ENCODE measurements around the gene TMEM232.

TMEM232 gene

DNA sequence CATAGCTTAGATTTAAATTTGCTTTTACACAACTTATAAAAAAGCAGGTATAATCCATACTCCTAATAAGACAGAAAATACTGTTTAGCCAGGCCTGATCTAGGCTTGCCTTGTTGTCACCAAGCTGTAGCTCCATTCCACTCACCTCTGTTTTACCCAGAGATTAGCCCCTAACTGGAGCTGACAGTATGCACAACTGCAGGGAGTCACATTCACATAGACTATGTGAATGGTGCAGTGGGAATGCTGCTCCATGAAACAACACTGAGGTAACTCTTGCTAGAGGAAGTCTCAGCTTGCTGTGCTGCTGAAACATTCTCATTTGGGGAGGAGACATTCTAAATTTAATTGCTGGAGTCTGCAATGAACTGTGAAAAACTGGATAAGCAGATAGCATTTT lies 209.1 kb downstream of the TMEM232 start:
- DNase-seq (ENCODE audit: low spot score): no peak

DNA sequence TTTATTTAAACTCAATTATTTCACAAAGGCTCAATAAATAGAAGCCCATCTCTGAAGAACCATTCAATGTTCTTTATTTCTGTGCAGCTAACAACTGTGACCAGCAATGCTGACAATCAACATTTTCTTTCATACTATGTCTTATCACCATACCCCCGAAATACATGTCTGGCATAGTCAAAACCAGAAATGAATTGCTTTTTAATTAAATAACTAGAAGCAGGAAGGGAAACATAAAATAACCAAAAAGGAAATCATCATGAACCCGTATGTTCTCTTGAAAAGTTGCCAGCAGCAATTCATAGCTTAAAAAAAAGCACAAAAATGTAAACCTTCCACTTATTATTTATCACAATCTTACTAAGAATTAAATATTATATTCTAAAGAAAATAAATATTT lies 212.4 kb downstream of the TMEM232 start:
- DNase-seq (ENCODE audit: low spot score): no peak

DNA sequence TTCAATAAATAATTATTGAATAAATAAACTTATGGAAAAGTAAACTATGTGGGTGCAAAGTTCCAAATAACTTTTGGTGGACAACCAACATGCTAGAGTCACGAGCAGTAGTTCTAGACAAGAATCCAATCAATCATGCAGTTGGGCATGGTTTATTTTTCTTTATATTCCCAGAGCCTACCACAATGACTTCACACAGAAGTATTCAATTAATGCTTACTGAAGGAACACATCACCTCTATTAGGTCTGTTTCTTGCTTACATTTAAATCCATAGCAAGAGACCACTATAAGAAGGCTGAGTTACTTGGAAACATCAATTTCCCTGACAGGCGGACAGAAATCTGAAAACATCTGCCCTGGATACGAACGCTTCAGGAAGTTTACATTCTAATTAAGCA lies 214.2 kb downstream of the TMEM232 start:
- DNase-seq (ENCODE audit: low spot score): no peak

DNA sequence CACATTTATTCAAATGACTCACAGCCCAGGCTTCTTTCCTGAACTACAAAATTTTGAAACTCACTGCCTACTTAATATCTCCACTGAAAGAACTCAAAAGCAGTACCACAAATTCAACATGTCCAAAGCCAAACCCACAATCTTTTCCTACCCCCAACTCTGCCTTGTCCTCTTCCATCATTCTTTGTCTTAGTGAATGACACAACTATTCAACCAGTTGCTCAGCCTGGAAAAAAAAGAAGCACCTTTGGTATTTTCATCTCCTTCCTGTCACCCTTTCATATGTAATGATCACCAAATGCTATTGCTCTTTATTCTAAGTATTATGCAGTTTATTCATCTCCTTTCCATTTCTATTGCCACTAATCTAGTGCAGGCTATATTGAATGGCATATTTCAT lies 216.3 kb downstream of the TMEM232 start:
- DNase-seq (ENCODE audit: low spot score): no peak

DNA sequence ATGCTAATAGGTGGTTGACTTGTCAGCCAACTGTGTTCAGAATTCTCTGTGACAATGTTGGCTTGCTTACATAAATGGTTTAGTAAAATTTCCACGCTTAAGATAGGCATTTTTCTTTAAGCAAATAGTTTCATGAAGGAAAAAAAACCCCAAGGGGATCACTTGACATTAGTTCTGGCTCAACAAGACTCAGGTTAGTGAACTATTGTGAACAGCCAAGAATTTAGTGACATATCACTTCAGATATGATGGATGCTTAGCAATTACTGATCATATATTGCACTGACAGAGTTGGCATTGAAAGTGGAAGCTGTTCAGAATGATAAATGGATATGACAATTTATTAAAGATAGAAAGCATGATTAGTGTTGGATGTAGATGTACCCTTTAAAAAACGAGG lies 218.5 kb downstream of the TMEM232 start:
- DNase-seq (ENCODE audit: low spot score): no peak

DNA sequence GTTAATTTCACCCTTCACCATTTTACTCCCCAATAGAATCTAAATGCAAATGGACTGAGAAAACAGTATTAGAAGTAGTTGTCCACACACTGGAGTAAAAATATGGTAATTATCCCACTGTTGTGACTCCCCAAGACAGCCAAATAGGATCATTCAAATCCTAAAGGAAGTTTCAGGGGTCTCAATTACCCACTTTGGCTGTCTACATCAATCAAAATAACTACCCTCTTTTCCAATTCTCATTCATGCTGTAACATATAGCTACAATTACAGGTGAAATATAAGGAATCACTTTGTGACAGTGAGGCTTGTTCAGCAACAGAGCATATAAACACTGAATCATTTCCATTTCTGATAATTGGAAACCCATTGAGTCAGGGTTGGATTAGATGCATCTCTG lies 220.1 kb downstream of the TMEM232 start:
- DNase-seq (ENCODE audit: low spot score): no peak

DNA sequence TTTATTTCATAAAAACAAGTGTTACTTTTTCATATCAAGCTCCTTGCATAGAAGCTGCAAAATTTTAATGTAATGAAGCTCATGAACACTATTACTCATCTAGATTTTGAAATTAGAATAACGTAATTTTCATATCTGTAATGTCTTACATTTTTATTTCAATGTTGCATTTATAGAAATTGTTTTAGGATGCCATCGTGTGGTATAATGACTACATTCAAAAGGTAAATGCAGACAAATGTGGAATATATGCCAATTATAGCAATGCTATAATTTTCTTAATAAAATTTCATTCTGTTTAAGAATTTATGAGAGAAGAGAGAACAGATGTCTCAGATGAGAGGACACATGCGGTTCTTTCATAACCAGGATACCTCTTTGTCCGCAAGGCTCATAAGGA lies 230.2 kb downstream of the TMEM232 start:
- DNase-seq (ENCODE audit: low spot score): no peak

DNA sequence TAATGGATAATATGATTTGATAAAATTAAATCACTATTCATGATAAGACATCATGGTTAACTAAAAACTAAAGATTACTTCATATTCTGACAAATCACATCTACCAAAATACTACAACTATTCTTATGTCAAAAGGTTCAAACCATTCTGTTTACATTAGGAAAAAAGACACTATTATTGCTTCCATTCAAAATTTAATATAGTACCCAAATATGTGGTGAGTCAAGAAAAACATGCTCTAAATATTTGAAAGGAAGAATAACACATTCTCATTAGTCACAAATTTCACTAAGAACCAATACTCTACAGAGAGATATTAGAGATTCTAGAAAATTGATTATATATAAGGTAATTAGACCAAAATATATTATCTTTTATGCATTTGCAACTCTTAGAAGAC lies 234.0 kb downstream of the TMEM232 start:
- DNase-seq (ENCODE audit: low spot score): no peak

DNA sequence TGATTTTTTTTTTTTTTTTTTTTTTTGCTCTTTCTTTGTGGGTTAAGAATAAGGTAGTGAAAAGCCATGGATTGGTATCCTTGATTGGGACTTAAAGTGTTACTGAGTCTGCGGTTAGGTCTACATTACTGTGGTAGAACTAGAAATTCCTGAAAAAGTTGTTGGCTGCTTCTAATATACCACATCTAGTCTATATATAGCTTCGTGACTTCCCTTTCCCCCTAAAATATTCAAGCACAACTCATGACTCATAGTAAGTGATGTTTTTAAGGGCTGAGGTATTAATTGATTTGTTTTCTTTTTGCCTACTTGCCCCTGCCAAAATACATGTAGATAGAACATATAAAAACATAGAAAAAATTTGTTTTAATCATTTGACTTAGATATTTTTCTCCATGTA lies 247.6 kb downstream of the TMEM232 start:
- no peak for DNase-seq (ENCODE audit: low spot score)

DNA sequence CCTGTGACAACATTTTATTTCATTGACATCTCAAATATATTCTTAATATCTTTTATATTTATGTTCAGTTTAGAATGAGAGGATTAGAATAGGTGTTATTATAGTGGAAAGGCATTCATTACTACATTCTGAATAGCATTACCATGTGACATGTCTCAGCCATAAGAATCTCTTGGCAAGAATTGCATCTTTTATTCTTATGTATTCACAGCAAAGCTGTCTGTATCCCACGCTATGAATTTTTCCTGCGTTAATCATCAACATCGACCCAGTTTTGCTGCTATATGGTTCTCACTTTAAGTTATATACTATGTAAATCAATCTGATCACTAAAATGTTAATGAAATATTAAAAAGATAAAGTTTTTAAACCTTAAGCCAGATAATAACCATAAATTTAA lies 248.6 kb downstream of the TMEM232 start:
- DNase-seq (ENCODE audit: low spot score): no peak

DNA sequence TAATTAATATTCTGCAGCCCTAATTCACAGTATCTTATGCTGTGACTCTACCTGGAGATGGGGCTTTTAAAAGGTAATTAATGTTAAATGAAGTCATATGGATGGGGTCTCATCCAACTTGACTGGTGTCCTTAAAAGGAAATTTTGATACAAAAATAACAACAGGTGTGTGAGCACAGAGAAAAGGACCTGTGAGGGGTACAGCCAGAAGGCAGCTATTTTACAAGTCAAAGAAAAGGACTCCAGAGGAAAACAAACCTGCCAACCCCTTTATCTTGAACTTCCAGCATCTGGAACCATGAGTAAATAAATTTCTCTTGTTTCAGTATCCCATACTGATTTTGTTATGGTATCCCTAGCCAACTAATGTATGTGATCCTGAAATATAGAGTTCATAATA lies 250.3 kb downstream of the TMEM232 start:
- DNase-seq (ENCODE audit: low spot score): no peak

DNA sequence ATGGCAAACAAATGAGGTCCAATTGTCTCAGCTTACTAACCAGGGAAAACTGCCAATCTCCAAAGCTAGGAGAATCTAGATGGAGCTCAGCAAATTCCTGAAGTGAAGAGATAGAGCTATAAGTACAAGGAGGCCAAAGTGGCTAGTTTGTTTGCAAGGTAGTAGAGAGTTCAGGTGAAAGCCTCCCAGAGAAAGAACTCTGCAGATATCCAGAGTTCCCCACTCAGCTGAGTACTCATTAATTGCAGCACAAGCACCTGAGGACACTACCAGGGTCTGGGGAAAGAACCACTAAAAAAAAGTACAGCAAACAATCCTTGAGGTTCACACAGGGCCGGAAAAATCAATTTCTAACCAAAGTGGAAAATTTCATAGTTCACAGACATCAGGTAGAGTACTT lies 250.9 kb downstream of the TMEM232 start:
- DNase-seq (ENCODE audit: low spot score): no peak

DNA sequence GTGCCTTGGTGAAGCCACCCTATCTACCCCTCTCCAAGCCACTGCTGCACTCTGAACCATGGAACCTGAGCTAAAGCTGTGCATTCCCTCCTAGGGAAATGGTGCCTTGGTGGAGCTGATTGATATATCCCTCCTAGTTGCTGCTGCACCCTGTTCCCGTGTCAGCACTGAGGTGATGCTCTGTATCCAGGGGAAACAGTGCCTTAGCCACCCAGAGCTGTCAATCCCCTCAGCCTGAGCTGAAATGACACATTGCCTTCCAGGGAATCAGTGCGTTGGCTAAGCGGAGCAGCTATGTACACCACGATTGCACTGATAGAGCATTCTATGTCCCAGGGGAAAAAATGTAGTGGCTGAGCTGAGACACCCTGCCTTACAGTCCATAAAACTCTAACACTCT lies 257.0 kb downstream of the TMEM232 start:
- no peak for DNase-seq (ENCODE audit: low spot score)

DNA sequence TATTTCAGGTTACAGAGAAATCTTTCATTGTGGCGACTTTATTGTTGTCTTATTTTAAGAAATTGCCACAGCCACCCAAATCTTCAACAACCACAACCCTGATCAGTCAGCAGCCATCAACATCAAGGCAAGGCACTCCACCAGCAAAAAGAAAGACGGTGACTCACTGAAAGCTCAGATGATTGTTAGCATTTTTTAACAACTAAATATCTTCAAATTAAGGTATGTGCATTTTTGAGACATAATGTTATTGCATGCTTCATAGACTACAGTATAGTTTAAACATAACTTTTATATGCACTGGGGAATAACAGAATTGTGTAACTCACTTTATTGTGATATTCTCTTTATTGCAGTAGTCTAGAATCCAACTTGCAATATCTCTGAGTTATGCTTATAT lies 263.4 kb downstream of the TMEM232 start:
- no peak for DNase-seq (ENCODE audit: low spot score)

DNA sequence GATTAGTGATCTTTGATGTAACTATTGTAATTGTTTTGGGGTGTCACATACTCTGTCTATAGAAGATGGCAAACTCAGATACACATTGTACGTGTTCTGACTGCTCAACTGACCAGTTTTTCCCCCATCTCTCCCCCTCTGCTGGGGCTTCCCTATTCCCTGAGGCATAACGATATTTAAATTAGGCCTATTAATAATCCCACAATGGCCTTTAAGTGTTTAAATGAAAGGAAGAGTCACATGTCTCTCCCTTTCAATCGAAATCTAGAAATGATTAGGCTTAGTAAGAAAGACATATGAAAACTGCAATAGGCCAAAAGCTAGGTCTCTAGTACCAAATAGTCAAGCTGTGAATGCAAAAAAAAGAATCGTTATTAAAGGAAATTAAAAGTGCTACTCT lies 265.6 kb downstream of the TMEM232 start:
- DNase-seq (ENCODE audit: low spot score): no peak

DNA sequence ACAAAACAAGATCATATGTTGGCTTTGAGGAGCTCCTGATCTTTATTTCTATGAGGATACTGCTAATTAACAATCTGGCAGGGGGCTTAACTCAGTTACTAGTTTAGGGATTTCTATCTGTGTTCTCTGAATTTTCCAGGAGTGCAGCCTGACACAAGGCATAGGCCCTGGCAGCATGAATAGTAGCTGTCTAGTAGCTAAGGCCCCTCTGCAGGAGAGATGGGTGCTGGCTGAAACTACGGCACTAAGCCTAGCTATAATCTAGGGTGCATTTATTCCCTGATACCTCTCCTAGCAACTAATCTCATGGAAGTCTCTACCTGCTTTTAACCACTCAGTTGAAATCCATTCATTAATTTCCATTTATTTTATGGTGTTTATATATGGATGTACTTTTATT lies 268.2 kb downstream of the TMEM232 start:
- DNase-seq (ENCODE audit: low spot score): peak; percentile 5

DNA sequence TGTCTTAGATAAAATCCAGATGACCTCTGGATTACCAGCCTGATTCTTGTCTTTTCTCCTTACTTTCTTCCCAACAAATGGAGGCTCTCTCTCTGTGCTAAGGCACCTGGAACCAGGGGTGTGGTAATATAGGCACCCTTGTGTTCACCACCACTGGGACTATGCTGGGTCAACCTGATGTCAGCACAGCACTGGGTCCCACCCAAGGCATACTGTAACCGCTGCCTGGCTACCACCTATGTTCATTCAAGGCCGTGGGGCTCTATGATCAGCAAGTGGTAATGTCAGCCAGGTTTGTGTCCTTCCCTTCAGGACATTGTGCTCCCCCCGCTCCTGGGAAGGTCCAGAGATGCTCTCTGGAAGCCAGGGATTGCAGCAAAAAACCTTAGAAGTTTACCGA lies 283.6 kb downstream of the TMEM232 start:
- no peak for DNase-seq (ENCODE audit: low spot score)

DNA sequence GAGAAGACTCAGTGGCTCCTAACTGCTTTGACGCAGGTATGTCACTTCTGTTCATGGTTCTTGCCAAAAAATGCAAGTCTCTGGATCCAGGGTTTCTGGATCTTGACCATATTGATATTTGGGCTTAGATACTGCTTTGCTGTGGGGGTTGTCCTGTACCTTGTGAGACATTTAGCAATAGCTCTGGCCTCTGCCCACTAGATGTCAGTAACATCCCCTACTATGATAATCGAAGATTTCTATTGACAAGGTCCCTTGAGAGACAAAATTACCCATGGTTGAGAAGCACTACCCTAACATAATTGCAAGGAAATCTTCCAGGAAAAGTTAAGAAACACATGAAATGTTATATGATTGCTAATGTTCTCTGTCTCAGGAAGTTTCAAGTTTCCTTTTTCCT lies 285.4 kb downstream of the TMEM232 start:
- DNase-seq (ENCODE audit: low spot score): peak; percentile 48

DNA sequence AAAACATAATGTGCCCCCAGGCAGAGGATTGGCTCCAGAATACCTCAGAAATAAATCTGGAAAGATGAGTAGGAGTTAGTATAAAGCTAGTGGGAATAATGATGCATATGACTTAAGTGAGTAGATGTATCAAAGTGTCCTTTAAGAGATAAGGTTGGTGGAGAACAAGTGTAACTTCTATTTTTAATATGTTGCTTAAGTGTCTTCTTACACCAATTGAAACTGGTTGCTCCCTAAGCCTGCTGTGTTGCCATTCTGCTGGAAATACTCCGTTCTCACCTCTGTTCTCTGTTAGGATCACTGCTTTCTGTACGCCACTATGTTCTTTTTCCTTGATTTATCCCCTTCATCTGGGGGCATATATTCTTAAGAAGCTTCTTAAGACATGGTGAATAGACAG lies 286.4 kb downstream of the TMEM232 start:
- DNase-seq (ENCODE audit: low spot score): no peak

DNA sequence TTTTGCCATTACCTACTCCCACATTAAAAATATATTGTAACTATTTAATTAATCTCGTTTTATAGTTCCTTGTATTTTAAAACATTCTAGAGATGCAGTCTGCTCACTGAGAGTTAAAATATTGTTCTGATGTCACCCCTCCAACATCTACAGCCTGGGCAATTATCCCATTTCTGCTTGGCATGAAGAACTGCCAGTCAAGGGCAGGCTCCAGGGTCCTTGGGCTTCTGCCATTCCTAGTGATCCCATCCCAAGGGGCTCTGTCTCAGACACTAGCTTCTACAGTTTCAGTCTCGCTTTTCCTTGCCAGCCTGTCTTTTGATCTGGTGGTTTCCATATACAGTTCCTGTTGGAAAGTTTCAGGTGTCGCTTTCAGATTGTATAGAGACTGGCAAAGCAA lies 287.2 kb downstream of the TMEM232 start:
- no peak for DNase-seq (ENCODE audit: low spot score)

DNA sequence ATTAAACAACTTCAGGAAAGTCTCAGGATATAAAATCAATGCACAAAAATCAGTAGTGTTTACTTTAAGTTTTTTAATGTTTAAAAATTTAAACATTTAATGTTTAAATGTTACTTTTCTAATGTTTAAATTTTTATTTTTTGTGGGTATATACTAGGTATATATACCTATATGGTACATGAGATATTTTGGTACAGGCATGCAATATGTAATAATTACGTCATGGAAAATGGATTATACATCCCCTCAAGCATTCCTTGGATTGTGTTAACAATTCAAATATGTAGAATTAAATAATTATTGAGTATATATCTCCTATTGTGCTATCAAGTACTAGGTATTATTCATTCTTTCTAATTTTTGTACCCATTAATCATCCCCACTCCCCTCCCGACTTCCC lies 291.3 kb downstream of the TMEM232 start:
- no peak for DNase-seq (ENCODE audit: low spot score)

DNA sequence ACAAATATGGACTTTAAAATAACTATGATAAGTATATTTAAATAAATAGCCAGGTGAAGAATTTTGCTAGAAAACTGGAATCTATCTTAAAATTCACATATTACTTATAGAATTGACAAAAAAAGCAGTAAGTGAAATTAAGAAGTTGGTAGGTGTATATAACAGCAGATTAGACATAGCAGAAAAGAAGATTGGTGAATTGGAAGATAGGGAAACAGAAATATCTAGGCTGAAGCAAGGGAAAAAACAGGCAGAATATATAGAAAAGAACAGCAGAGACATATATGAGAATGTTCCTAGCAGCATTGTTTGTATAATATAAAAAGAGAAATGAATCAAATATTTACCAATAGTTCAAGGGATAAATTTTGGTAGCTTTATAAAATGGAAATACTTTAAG lies 294.9 kb downstream of the TMEM232 start:
- no peak for DNase-seq (ENCODE audit: low spot score)

DNA sequence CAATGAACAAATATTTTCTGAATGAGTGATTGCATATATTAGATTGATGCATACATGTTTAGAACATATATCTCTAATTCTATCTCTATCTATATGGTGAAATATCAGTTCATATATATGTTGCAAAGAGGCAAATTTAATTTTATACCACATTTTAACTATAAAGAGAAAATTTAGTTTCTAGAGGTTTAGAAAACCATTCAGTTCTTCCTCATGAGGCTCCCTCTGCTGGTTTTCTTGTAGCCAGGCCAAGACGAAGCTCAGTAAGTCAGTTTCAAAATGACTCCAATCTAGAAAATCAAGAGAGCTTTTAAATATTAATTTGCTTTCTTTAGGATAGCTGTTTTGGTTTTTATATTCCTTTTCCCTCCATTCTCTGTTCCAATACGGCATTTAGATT lies 312.1 kb downstream of the TMEM232 start:
- no peak for DNase-seq (ENCODE audit: low spot score)

DNA sequence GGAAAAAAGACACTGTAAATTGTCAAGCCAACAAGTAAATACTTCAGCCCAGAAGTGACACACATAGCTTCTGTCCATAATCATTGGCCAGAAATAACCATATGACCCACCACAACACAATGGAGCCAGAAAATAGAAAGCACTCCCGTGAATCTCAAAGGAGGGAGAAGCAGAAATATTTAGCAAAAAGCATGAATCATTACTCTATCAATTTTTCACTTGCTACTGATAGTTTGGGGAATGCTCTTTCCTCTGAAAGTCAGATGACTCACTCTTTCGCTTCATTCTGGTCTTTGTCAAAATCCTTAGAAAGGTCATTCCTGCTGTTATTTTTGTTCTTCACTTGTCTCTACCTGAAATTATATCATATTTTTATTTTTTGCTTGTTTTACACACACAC lies 312.6 kb downstream of the TMEM232 start:
- no peak for DNase-seq (ENCODE audit: low spot score)

DNA sequence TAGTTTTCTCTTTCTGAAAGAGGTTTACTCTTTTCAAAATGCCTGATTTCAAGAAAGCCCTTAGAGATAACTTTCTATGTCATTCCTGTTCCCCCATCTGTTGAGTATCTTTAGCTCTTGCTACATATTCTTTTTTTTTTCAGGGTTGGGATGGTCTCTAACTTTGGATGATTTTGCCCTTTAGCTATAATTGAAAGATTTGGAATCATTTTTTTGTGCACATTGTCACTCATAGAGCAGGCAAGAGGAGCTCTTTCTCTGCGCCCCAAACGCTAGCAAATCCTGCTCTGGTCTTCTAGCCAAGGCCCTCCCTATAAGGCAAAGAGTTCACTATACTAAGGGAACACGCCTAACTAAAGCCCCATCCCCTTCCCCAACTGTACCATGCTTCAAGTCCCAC lies 316.9 kb downstream of the TMEM232 start:
- no peak for DNase-seq (ENCODE audit: low spot score)

Measured in SK-N-DZ (cell line).